Esophagus squamous epithelium (tissue), 5 donors: ENCODE data around the gene IL5RA. TPM values are rescaled to one million over a fixed set of nuclear protein-coding genes. Genes with fewer than 3 reads are reported as not detected.

Experiments
- DNase-seq: peaks from one replicate; lab custom pipeline; 2025; lab: John Stamatoyannopoulos, UW
- H3K27ac ChIP-seq, 4 donors: fragments of 200-600 bp; sonication (generic); one replicate each; pipeline ENCODE4 v1.5.1; 2016 to 2019; ENCODE audit warnings: mild to moderate bottlenecking in 1 of 4
- H3K27me3 ChIP-seq, 4 donors: fragments of 200-600 bp; sonication (generic); 1 replicate in 3 of 4; 2 replicates in 1 of 4; pipeline versions ENCODE4 v1.5.1 to v1.6.0; 2017 to 2021; ENCODE audit warnings: antibody characterized with exemption in 1 of 4
- H3K36me3 ChIP-seq, 3 donors: fragments of 200-600 bp; sonication (generic); one replicate each; pipeline ENCODE4 v1.5.1; 2016 to 2019
- H3K4me1 ChIP-seq, 3 donors: fragments of 200-600 bp; sonication (generic); one replicate each; pipeline ENCODE4 v1.5.1; 2017 to 2019
- H3K4me3 ChIP-seq, 4 donors: fragments of 200-600 bp; sonication (generic); 1 replicate in 3 of 4; 2 replicates in 1 of 4; pipeline ENCODE4 v1.5.1; 2016 to 2019; ENCODE audit warnings: mild to moderate bottlenecking in 2 of 4, moderate library complexity in 1 of 4
- H3K9me3 ChIP-seq, 3 donors: fragments of 200-600 bp; sonication (generic); one replicate each; pipeline ENCODE4 v1.5.1; 2016 to 2019
- POLR2A ChIP-seq, 4 donors: fragments of 450-650 bp; IDR thresholded peaks; one replicate each; pipeline ENCODE4 v1.6.1; 2017; ENCODE audit warnings: antibody characterized with exemption in 4 of 4, mild to moderate bottlenecking in 4 of 4, moderate library complexity in 3 of 4
- WGBS, 2 donors: methylation state at CpG; one replicate each; pipeline ENCODE4 v1.1.5; 2018; 5-methylcytosine and 5-hydroxymethylcytosine counted together
- intact Hi-C: fragments of 100-400 bp; cut with DNase I; formaldehyde crosslinking; loops from one replicate; pipeline ENCODE4 v1.15.0; 2022
- total RNA-seq, 4 donors: library from RNA; depleted of rRNA; stranded (reverse); fragments of >200 nt; gene quantifications; one replicate each; pipeline ENCODE4 v1.1.0, GENCODE V29; 2016
- TF ChIP-seq, protein P1 (sequence below), 6 experiments: fragments of 450-650 bp in 4 of 6; fragments of 200-600 bp in 2 of 6; sonication (generic) in 2 of 6; IDR thresholded peaks; one replicate each; pipeline ENCODE4 v1.5.1; 2016 to 2019; ENCODE audit warnings: antibody characterized with exemption in 6 of 6, mild to moderate bottlenecking in 4 of 6, moderate library complexity in 4 of 6
- donor health status: DM: yes; HTN: yes; CAD: no.

IL5RA gene
- total RNA-seq, 4 donors from 2014 or later: 0.95 TPM; not detected in 3

DNA sequence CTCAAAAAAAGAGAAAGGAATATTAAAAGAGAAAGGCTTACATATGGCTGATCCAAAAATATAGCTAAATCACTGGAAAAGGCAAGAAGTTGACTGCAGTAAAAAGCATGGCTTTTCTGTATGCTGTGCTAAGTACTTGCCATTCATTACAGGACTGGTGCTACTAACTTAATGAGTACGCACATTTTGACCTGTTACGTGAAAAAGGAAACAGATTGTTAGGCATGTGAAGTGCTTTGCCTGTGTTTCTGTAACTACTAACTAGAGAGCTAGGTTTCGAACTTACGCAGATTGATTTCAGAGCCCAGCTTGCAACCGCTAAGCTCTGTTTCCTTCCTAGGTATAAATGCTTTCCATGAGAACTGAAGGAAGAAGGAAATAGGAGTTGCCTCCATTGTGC is 19.4 kb upstream of the IL5RA start:
- DNase-seq: no peak
- WGBS, 2 donors: 69 to 75% methylated on average over 5 of the region's 5 CpGs
- H3K36me3 ChIP-seq: peaks cover 0 to 41% (median 3%) of the 10 kb centered on the region in 3 donors
- peaks cover 7 to 37% (median 13%) of the 10 kb centered on the region in 3 donors for H3K4me1 ChIP-seq
- intact Hi-C loops: no loop called here
- no peaks in the 10 kb centered on the region for H3K27me3 ChIP-seq
- no peaks in the 10 kb centered on the region for H3K9me3 ChIP-seq
- H3K27ac ChIP-seq: no peak overlapping the region
- no peak for TF ChIP-seq POLR2A (IDR thresholded peaks at IDR 0.05)
- TF ChIP-seq, protein P1, sequence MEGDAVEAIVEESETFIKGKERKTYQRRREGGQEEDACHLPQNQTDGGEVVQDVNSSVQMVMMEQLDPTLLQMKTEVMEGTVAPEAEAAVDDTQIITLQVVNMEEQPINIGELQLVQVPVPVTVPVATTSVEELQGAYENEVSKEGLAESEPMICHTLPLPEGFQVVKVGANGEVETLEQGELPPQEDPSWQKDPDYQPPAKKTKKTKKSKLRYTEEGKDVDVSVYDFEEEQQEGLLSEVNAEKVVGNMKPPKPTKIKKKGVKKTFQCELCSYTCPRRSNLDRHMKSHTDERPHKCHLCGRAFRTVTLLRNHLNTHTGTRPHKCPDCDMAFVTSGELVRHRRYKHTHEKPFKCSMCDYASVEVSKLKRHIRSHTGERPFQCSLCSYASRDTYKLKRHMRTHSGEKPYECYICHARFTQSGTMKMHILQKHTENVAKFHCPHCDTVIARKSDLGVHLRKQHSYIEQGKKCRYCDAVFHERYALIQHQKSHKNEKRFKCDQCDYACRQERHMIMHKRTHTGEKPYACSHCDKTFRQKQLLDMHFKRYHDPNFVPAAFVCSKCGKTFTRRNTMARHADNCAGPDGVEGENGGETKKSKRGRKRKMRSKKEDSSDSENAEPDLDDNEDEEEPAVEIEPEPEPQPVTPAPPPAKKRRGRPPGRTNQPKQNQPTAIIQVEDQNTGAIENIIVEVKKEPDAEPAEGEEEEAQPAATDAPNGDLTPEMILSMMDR (IDR thresholded peaks at IDR 0.05): no peak
- no peak overlapping the region for H3K4me3 ChIP-seq

DNA sequence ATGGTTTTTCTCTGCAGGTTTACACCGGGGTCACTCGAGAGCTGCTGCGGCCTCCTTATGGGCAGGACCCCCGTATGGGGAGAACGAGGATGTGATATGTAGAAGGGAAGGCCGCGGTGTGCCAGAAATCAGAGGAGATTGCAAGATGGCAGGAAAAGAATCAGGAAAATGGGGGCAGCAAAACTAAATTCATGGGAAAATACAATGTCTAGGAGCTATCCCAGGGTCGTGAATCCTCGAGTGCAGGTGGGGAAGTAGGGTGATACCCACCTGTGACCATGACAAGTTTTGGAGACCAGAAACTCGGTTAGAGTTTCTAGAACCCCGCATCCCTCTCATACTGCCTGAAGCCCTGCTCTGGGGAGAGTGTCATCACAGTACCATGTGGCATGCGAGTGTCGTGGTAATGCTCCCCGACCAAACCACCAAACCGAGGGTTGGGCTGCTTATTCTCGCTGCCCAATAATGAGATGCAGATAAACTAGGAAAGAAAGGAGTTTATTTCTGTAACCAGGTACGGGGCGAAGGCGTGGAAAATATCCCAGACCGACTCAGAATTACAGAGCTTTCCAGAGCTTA is 17.3 kb upstream of the IL5RA start:
- Histone ChIP-seq H3K27ac (peak overlapping the region; percentile 92 to 97 (median 95)), H3K9me3 (no peaks in the 10 kb centered on the region), H3K4me1 (peaks cover 7 to 37% (median 13%) of the 10 kb centered on the region in 3 donors), H3K27me3 (no peaks in the 10 kb centered on the region), H3K36me3 (peaks cover 0 to 27% (median 3%) of the 10 kb centered on the region in 3 donors), H3K4me3 (peak overlapping the region; percentile 90 to 98 (median 92))
- intact Hi-C loops: no loop called here
- 34 to 37% methylated on average over 12 to 19 of the region's 20 CpGs for WGBS, 2 donors
- no peak for TF ChIP-seq POLR2A (IDR thresholded peaks at IDR 0.05)
- TF ChIP-seq, protein P1 (IDR thresholded peaks at IDR 0.05): no peak
- peak; percentile 26 for DNase-seq

DNA sequence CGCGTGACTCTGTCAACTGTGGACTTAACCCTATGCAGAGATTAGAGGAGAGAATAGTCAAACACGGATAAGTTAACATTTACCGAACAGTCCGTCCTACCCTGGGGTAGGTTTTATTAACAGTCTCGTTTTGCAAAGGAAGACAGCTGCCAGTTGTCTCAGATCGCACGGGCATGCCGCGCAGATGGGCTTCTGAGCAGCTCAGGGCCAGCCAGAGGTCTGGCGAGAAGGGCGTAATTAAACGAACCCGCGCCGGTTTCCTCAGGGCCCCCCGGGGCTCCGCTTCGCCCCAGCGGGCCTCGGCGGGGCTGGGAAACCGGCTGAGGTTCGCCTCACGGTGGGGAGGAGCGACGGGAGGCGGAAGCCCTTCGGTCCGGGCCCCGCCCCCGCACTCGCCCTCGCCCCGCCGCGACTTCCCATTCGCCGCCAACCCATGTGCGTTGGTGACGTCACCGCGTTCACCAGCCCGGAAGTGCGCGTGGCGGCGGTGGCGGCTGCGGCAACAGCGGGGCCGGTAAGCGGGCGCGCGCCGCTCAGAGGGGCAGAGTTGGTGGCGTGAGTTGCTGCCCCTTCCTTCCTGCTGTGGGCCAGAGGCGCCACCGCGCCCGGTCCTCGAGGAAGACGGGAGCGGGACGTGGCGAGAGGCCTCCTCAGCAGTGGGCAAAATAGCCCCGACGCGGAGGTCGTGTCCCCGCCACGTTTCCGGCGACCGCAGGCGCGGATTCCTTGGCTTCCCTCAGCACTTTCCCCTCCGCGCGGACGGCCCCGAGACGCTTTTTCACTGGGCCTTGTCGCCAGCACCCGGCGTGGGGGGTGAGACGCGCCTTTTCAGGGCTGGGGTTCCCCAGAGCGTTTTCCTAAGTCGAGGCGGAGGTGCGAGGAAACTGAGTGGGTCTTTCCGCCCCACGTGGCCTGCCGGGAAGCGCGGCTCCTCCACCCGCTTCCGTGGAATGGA is 16.6 kb upstream of the IL5RA start, which contains the start of gene TRNT1:
TSS of gene TRNT1 (plus strand) at position 464 of the 955 bp plus-strand sequence. CDS start 2,101 bp downstream, outside the sequence.
- peak within 1 kb of the TSS; percentile 92 to 97 (median 95) for H3K27ac ChIP-seq
- H3K4me3 ChIP-seq: peak within 1 kb of the TSS; percentile 90 to 98 (median 92)
- TF ChIP-seq, protein P1 (IDR thresholded peaks at IDR 0.05): peak in 1 of 6 experiments; percentile 7
- TF ChIP-seq POLR2A (IDR thresholded peaks at IDR 0.05): peak in 2 of 4 donors; percentile 89 to 92
- H3K4me1 ChIP-seq: peaks cover 7 to 37% (median 13%) of the 10 kb centered on the region in 3 donors
- intact Hi-C loops: no loop called here
- H3K27me3 ChIP-seq: no peaks in the 10 kb centered on the region
- H3K9me3 ChIP-seq: no peaks in the 10 kb centered on the region
- peak; percentile 49 for DNase-seq
- WGBS, 2 donors: 1 to 3% methylated on average over 21 to 29 of the region's 100 CpGs
- peaks cover 0 to 27% (median 3%) of the 10 kb centered on the region in 3 donors for H3K36me3 ChIP-seq

DNA sequence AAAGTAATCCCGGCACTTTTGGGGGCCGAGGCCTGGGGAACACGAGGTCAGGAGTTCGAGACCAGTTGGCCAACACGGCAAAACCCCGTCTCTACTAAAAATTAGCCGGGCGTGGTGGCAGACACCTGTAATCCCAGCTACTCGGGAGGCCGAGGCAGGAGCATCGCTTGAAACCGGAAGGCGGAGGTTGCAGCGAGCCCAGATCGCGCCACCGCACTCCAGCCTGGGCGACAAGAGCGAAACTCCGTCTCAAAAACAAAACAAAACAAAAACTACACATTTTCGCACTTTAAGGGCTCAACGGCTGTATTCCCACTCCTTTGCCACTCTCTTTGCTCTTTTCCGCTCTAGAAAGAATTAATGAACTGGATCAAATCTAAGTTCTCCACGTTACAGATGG is 15.8 kb upstream of the IL5RA start:
- TF ChIP-seq, protein P1 (IDR thresholded peaks at IDR 0.05): no peak
- no peak for TF ChIP-seq POLR2A (IDR thresholded peaks at IDR 0.05)
- Histone ChIP-seq H3K36me3 (peaks cover 0 to 22% (median 3%) of the 10 kb centered on the region in 3 donors), H3K4me1 (peaks cover 7 to 37% (median 13%) of the 10 kb centered on the region in 3 donors), H3K4me3 (peak overlapping the region; percentile 90 to 98 (median 92)), H3K27me3 (no peaks in the 10 kb centered on the region), H3K9me3 (no peaks in the 10 kb centered on the region), H3K27ac (peak overlapping the region; percentile 92 to 97 (median 95))
- intact Hi-C loops: no loop called here
- 86 to 90% methylated on average over 24 of the region's 24 CpGs for WGBS, 2 donors
- DNase-seq: no peak
